SU-DHL-6 (cell line): ENCODE data around the gene NAA50.

Experiments used
- H2AFZ ChIP-seq: fragments of 200-600 bp; sonication (generic); 2 replicates; pipeline ENCODE4 v1.6.1; 2014; ENCODE audit warnings: low read depth, mild to moderate bottlenecking, moderate library complexity, mixed read lengths, antibody characterized with exemption, low read length; ENCODE audit not compliant: severe bottlenecking
- H3F3A ChIP-seq: fragments of 200-600 bp; shearing (Covaris generic); 2 replicates; pipeline ENCODE4 v1.6.0; 2016; ENCODE audit warnings: antibody characterized with exemption, mild to moderate bottlenecking; ENCODE audit not compliant: insufficient read depth
- H3K27ac ChIP-seq: fragments of 200-600 bp; sonication (generic); 2 replicates; pipeline ENCODE4 v1.5.1; 2016; ENCODE audit warnings: low read depth, mild to moderate bottlenecking, low read length, moderate library complexity, mixed read lengths
- H3K27me3 ChIP-seq: fragments of 200-600 bp; sonication (generic), shearing (Covaris generic); 2 replicates; pipeline ENCODE4 v1.6.0; 2014; ENCODE audit warnings: mild to moderate bottlenecking, low read length
- H3K36me3 ChIP-seq: fragments of 200-600 bp; sonication (generic); 2 replicates; pipeline ENCODE4 v1.6.1; 2014; ENCODE audit warnings: mild to moderate bottlenecking, low read length, mixed read lengths
- H3K4me2 ChIP-seq: fragments of 300-600, 200-600 bp; shearing (Covaris generic), sonication (generic); 2 replicates; pipeline ENCODE4 v1.6.0; 2014; ENCODE audit warnings: low read length, low read depth, mild to moderate bottlenecking; ENCODE audit not compliant: poor library complexity, severe bottlenecking
- H3K4me3 ChIP-seq: fragments of 200-600 bp; sonication (generic); 2 replicates; pipeline ENCODE4 v1.5.1; 2014; ENCODE audit warnings: antibody characterized with exemption, low read length, mild to moderate bottlenecking, mixed read lengths; ENCODE audit not compliant: insufficient read depth, poor library complexity, severe bottlenecking
- H3K79me2 ChIP-seq: fragments of 200-600 bp; sonication (generic); 2 replicates; pipeline ENCODE4 v1.6.1; 2014; ENCODE audit warnings: mild to moderate bottlenecking, low read length, moderate library complexity; ENCODE audit not compliant: insufficient read depth
- H3K9ac ChIP-seq: fragments of 200-600 bp; sonication (generic); 2 replicates; pipeline ENCODE4 v1.7.0; 2014; ENCODE audit warnings: mild to moderate bottlenecking, low read length
- H3K9me2 ChIP-seq: fragments of 200-600 bp; sonication (generic); replicated peaks from 2 replicates; pipeline ENCODE4 v1.6.1; 2014; ENCODE audit warnings: low read length; ENCODE audit not compliant: insufficient read depth
- H3K9me3 ChIP-seq: fragments of 200-600 bp; sonication (generic); 2 replicates; pipeline ENCODE4 v1.6.1; 2014; ENCODE audit warnings: low read length, mixed read lengths; ENCODE audit not compliant: insufficient read depth
- H4K20me1 ChIP-seq: fragments of 200-600 bp; sonication (generic); 2 replicates; pipeline ENCODE4 v1.6.1; 2014; ENCODE audit warnings: low read depth, mild to moderate bottlenecking, antibody characterized with exemption, low read length, moderate library complexity, mixed read lengths
- EZH2phosphoT487 ChIP-seq: fragments of 200-600 bp; sonication (generic), shearing (Covaris generic); conservative IDR thresholded peaks from 2 replicates; pipeline ENCODE4 v1.6.1; 2018; ENCODE audit warnings: mild to moderate bottlenecking, antibody characterized with exemption, low read length, moderate library complexity, mixed read lengths
- TF ChIP-seq, protein P1 (sequence below): fragments of 200-600 bp; sonication (generic); IDR thresholded peaks from one replicate; pipeline ENCODE4 v1.5.1; 2017; ENCODE audit warnings: antibody characterized with exemption, mild to moderate bottlenecking, low read length, moderate library complexity; ENCODE audit not compliant: insufficient read depth, poor library complexity, severe bottlenecking

The NAA50 gene

GRCh38 chr3:113791381-113791780 lies 45.3 kb upstream of the NAA50 start:
- H3K79me2 ChIP-seq: no peaks in the 10 kb centered on the region
- TF ChIP-seq, protein P1, sequence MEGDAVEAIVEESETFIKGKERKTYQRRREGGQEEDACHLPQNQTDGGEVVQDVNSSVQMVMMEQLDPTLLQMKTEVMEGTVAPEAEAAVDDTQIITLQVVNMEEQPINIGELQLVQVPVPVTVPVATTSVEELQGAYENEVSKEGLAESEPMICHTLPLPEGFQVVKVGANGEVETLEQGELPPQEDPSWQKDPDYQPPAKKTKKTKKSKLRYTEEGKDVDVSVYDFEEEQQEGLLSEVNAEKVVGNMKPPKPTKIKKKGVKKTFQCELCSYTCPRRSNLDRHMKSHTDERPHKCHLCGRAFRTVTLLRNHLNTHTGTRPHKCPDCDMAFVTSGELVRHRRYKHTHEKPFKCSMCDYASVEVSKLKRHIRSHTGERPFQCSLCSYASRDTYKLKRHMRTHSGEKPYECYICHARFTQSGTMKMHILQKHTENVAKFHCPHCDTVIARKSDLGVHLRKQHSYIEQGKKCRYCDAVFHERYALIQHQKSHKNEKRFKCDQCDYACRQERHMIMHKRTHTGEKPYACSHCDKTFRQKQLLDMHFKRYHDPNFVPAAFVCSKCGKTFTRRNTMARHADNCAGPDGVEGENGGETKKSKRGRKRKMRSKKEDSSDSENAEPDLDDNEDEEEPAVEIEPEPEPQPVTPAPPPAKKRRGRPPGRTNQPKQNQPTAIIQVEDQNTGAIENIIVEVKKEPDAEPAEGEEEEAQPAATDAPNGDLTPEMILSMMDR: no peak
- TF ChIP-seq EZH2phosphoT487: no peak
- no peaks in the 10 kb centered on the region for H3K27me3 ChIP-seq
- no peaks in the 10 kb centered on the region for H3F3A ChIP-seq
- H2AFZ ChIP-seq: no peak overlapping the region
- no peak overlapping the region for H3K9ac ChIP-seq
- no peak overlapping the region for H3K4me2 ChIP-seq
- no peak overlapping the region for H3K27ac ChIP-seq
- no peak overlapping the region for H3K4me3 ChIP-seq
- H4K20me1 ChIP-seq: no peaks in the 10 kb centered on the region
- H3K36me3 ChIP-seq: peaks cover 20% of the 10 kb centered on the region; the same call in 1 of the 2 replicates
- H3K9me3 ChIP-seq: no peaks in the 10 kb centered on the region
- no peaks in the 10 kb centered on the region for H3K9me2 ChIP-seq

DNA sequence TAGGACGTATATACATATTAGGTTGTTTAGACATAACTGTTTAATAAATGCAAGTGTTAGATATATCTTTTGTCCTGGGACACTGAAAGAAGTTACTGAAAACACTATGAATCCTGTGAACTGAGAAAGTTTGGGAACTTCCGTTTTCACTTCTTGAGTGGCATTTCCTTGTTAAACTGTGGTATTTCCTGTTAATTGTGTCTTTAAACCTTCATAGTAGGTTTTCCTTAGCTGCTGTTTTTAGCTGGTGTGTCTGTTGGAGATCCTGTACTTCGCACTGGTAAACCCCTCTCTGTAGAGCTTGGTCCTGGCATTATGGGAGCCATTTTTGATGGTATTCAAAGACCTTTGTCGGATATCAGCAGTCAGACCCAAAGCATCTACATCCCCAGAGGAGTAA lies 37.9 kb upstream of the NAA50 start:
- no peak overlapping the region for H3K4me2 ChIP-seq
- no peak overlapping the region for H3K9ac ChIP-seq
- H3F3A ChIP-seq: peaks cover 4% of the 10 kb centered on the region; the same call in 1 of the 2 replicates
- no peaks in the 10 kb centered on the region for H4K20me1 ChIP-seq
- H3K4me3 ChIP-seq: no peak overlapping the region
- H3K27me3 ChIP-seq: no peaks in the 10 kb centered on the region
- H3K9me3 ChIP-seq: no peaks in the 10 kb centered on the region
- TF ChIP-seq EZH2phosphoT487: no peak
- TF ChIP-seq, protein P1: no peak
- H3K79me2 ChIP-seq: no peaks in the 10 kb centered on the region
- peaks cover 26% of the 10 kb centered on the region for H3K36me3 ChIP-seq
- no peak overlapping the region for H3K27ac ChIP-seq
- no peak overlapping the region for H2AFZ ChIP-seq
- H3K9me2 ChIP-seq: no peaks in the 10 kb centered on the region

DNA sequence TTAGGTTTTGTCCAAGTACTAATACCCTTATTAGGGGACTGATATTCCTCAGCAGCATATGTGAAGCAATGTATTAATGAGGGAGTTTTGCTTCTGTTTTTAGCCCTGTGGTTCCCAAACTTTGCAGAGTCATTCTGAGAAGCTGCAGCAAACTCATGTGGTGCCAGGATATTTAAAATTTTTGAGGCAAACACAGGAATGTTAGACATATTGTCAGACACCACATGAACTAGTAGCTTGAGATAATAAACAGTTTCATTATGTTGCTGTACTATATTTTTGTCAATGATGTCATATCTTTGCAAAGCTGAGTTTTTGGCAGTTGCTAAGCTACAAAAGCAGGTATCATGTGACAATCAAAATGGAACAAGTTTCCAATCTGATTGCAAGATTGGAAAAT lies 37.4 kb upstream of the NAA50 start:
- TF ChIP-seq, protein P1: no peak
- no peak for TF ChIP-seq EZH2phosphoT487
- peaks cover 23% of the 10 kb centered on the region for H3K36me3 ChIP-seq
- H3K27me3 ChIP-seq: no peaks in the 10 kb centered on the region
- no peaks in the 10 kb centered on the region for H4K20me1 ChIP-seq
- H3K9me3 ChIP-seq: no peaks in the 10 kb centered on the region
- no peaks in the 10 kb centered on the region for H3K9me2 ChIP-seq
- H3F3A ChIP-seq: peaks cover 4% of the 10 kb centered on the region; the same call in 1 of the 2 replicates
- no peak overlapping the region for H3K27ac ChIP-seq
- H3K4me2 ChIP-seq: no peak overlapping the region
- no peak overlapping the region for H3K4me3 ChIP-seq
- H3K79me2 ChIP-seq: no peaks in the 10 kb centered on the region
- no peak overlapping the region for H2AFZ ChIP-seq
- H3K9ac ChIP-seq: no peak overlapping the region
